MM.1S (cell line): ENCODE data around the gene ZFHX3.
"Not testable (repeated sequence)": the region's sequence is repeated elsewhere in the genome, so short reads cannot be mapped to it uniquely, and the experiment has no call there.

Experiments
- DNase-seq: peaks from one replicate; pipeline ENCODE4 v3.0.0-alpha.2; 2015
- H2AFZ ChIP-seq: fragments of 300-600 bp; sonication (generic); 2 replicates; pipeline ENCODE4 v1.6.0; 2016; ENCODE audit warnings: antibody characterized with exemption, low read length
- H3F3A ChIP-seq: fragments of 300-600 bp; sonication (generic); 2 replicates; pipeline ENCODE4 v1.6.1; 2016; ENCODE audit warnings: mild to moderate bottlenecking, antibody characterized with exemption, low read length, moderate library complexity, mixed read lengths; ENCODE audit not compliant: insufficient read depth
- H3K27ac ChIP-seq: fragments of 300-600 bp; sonication (generic); 2 replicates; pipeline ENCODE4 v1.5.1; 2016; ENCODE audit warnings: mild to moderate bottlenecking, low read length
- H3K27me3 ChIP-seq: fragments of 300-600 bp; sonication (generic); replicated peaks from 2 replicates; pipeline ENCODE4 v1.6.0; 2016; ENCODE audit warnings: low read length; ENCODE audit not compliant: insufficient read depth
- H3K36me3 ChIP-seq: fragments of 300-600 bp; sonication (generic); replicated peaks from 2 replicates; pipeline ENCODE4 v1.6.1; 2016; ENCODE audit warnings: mild to moderate bottlenecking, low read length, mixed read lengths; ENCODE audit not compliant: insufficient read depth
- H3K4me1 ChIP-seq: fragments of 300-600 bp; sonication (generic); 2 replicates; pipeline ENCODE4 v1.6.1; 2016; ENCODE audit warnings: low read length, mixed read lengths
- H3K4me2 ChIP-seq: fragments of 300-600 bp; sonication (generic); 2 replicates; pipeline ENCODE4 v1.6.0; 2016; ENCODE audit warnings: low read depth, low read length
- H3K4me3 ChIP-seq: fragments of 300-600 bp; sonication (generic); 2 replicates; pipeline ENCODE4 v1.5.1; 2016; ENCODE audit warnings: low read length, mixed read lengths
- H3K79me2 ChIP-seq: fragments of 300-600 bp; sonication (generic); 2 replicates; pipeline ENCODE4 v1.6.1; 2016; ENCODE audit warnings: mixed run types, low read length, mixed read lengths
- H3K9ac ChIP-seq: fragments of 300-600 bp; sonication (generic); 2 replicates; pipeline ENCODE4 v1.6.1; 2016; ENCODE audit warnings: low read length, mixed read lengths
- H3K9me2 ChIP-seq: fragments of 300-600 bp; sonication (generic); replicated peaks from 2 replicates; pipeline ENCODE4 v1.6.1; 2016; ENCODE audit warnings: mild to moderate bottlenecking, low read length, mixed read lengths; ENCODE audit not compliant: insufficient read depth
- H3K9me3 ChIP-seq: fragments of 300-600 bp; sonication (generic); replicated peaks from 2 replicates; pipeline ENCODE4 v1.6.1; 2016; ENCODE audit warnings: mild to moderate bottlenecking, low read length, mixed read lengths; ENCODE audit not compliant: insufficient read depth
- H4K20me1 ChIP-seq: fragments of 300-600 bp; sonication (generic); 2 replicates; pipeline ENCODE4 v1.6.1; 2016; ENCODE audit warnings: mild to moderate bottlenecking, low read length, moderate library complexity, mixed read lengths; ENCODE audit not compliant: insufficient read depth
- CTCF ChIP-seq: fragments of 300-600 bp; sonication (generic); IDR thresholded peaks from 2 replicates; pipeline ENCODE4 v1.5.1; 2016; ENCODE audit warnings: antibody characterized with exemption, low read length, mixed read lengths
- EZH2 ChIP-seq: fragments of 300-600 bp; sonication (generic); optimal IDR thresholded peaks from 2 replicates; pipeline ENCODE3; 2017; ENCODE audit warnings: low read depth, mild to moderate bottlenecking, antibody characterized with exemption, low read length, mixed read lengths
- EZH2phosphoT487 ChIP-seq: fragments of 300-600 bp; sonication (generic); IDR thresholded peaks from 2 replicates; pipeline ENCODE4 v1.6.1; 2018; ENCODE audit warnings: antibody characterized with exemption, low read length

ZFHX3 gene

GRCh38 chr16:72997141-72997542 lies 50.8 kb downstream of the ZFHX3 start:
- no peaks in the 10 kb centered on the region for H3K27me3 ChIP-seq
- H3K79me2 ChIP-seq, result no peaks in the 10 kb centered on the region
- no peaks in the 10 kb centered on the region for H3F3A ChIP-seq
- no peak overlapping the region for H3K4me3 ChIP-seq
- H4K20me1 ChIP-seq, result no peaks in the 10 kb centered on the region
- no peaks in the 10 kb centered on the region for H3K36me3 ChIP-seq
- H3K4me2 ChIP-seq, result no peak overlapping the region
- H3K27ac ChIP-seq, result no peak overlapping the region
- H2AFZ ChIP-seq, result no peak overlapping the region
- no peak overlapping the region for H3K9ac ChIP-seq
- TF ChIP-seq EZH2 (no peak), CTCF (no peak), EZH2phosphoT487 (no peak)
- H3K4me1 ChIP-seq, result no peaks in the 10 kb centered on the region
- no peak for DNase-seq
- H3K9me2 ChIP-seq, result no peaks in the 10 kb centered on the region
- H3K9me3 ChIP-seq, result no peaks in the 10 kb centered on the region

- no peak overlapping the region for H3K4me2 ChIP-seq
- no peaks in the 10 kb centered on the region for H3K9me3 ChIP-seq
- no peaks in the 10 kb centered on the region for H3K27me3 ChIP-seq
- no peaks in the 10 kb centered on the region for H3F3A ChIP-seq
- H3K79me2 ChIP-seq, result no peaks in the 10 kb centered on the region
- H3K36me3 ChIP-seq, result no peaks in the 10 kb centered on the region
- no peak for DNase-seq
- no peaks in the 10 kb centered on the region for H3K9me2 ChIP-seq
- H3K4me3 ChIP-seq, result no peak overlapping the region
- no peak overlapping the region for H3K27ac ChIP-seq
- no peak overlapping the region for H2AFZ ChIP-seq
- H4K20me1 ChIP-seq, result no peaks in the 10 kb centered on the region
- no peaks in the 10 kb centered on the region for H3K4me1 ChIP-seq
- H3K9ac ChIP-seq, result no peak overlapping the region
- TF ChIP-seq EZH2, result no peak
- no peak for TF ChIP-seq EZH2phosphoT487
- TF ChIP-seq CTCF, result no peak
Observed at GRCh38 chr16:72996291-72997062, 51.5 kb downstream of the ZFHX3 start.

- H3K4me2 ChIP-seq, H3K9me3 ChIP-seq, H3K36me3 ChIP-seq, H2AFZ ChIP-seq, H3F3A ChIP-seq, DNase-seq, H3K27ac ChIP-seq, H4K20me1 ChIP-seq, H3K9ac ChIP-seq, H3K4me3 ChIP-seq, H3K79me2 ChIP-seq, H3K9me2 ChIP-seq, H3K27me3 ChIP-seq, H3K4me1 ChIP-seq: not testable (repeated sequence)
Observed at GRCh38 chr16:72995882-72996270, 52.1 kb downstream of the ZFHX3 start.

GRCh38 chr16:72995151-72995881 lies 52.6 kb downstream of the ZFHX3 start:
- TF ChIP-seq EZH2 (no peak), CTCF (no peak), EZH2phosphoT487 (no peak)

More at GRCh38 chr16:72995151-72995881, 52.6 kb downstream of the ZFHX3 start:
- Histone ChIP-seq H3K9me3 (no peaks in the 10 kb centered on the region), H4K20me1 (no peaks in the 10 kb centered on the region), H3K79me2 (no peaks in the 10 kb centered on the region), H2AFZ (no peak overlapping the region), H3F3A (no peaks in the 10 kb centered on the region), H3K9ac (no peak overlapping the region), H3K4me2 (no peak overlapping the region), H3K9me2 (no peaks in the 10 kb centered on the region), H3K27me3 (no peaks in the 10 kb centered on the region), H3K4me3 (no peak overlapping the region), H3K27ac (no peak overlapping the region), H3K36me3 (no peaks in the 10 kb centered on the region), H3K4me1 (no peaks in the 10 kb centered on the region)
- DNase-seq, result no peak
